Measurements from ENCODE around the gene PITPNM3.

PITPNM3 gene

DNA sequence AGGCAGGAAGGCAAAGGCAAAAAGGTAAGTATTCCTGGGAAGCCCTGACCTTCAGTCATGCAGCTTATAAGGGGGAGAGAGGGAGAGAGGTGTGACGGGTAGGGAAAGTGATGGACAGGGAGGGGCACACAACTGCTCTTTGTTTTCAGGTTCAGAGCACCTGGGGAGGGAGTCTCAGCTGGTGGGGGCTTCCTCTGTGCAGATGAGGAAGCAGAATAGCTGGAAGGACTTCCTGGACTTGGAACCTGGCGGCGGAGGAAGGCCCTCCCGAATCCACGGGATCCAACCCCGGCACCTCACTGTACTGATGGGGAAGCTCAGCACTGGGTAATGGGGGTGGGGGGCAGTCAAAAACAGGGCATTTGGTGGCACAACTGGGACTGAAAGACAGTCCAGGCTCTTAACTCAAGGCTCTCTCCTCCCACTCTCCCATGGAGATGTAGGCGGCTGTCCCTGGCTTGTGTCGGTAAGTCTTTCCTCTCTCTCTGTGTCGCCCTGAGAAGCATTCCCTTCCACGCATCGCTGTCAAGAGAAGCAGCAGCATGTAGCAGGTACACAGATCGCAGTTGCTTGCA, 11.9 kb upstream of the PITPNM3 start:
- no peak for FAIRE-seq

DNA sequence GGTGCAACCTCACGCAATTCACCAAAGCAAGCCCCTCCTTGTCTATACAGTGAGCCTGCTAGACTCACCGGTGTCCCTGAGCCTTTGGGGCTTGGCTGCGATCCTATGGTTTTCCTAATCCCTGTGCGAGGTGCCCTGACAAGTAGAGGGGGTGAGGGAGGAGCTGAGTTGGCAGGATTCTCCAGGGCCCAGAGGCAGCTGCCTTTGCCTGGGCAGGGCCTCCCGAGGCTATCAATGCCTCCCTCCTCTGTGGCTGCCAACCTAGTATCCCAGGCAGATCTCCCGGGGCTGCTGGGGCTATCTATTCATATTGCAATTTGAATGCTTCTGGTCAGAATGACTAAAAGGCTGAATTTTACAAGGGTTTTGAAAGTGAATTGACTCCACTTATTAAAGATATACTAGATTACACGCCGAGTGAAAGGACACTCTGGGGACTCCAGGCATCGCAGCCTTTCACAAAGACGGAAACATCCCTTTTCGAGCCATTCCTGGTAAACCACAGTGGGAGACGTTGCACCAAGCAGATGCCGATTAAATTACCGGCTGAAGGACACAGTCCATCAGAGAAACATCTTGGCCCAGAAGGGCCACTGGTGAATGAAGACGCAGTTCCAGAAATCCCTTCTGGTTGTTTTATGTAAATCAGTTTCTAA, 11.3 kb upstream of the PITPNM3 start:
- TF ChIP-seq, protein P1, sequence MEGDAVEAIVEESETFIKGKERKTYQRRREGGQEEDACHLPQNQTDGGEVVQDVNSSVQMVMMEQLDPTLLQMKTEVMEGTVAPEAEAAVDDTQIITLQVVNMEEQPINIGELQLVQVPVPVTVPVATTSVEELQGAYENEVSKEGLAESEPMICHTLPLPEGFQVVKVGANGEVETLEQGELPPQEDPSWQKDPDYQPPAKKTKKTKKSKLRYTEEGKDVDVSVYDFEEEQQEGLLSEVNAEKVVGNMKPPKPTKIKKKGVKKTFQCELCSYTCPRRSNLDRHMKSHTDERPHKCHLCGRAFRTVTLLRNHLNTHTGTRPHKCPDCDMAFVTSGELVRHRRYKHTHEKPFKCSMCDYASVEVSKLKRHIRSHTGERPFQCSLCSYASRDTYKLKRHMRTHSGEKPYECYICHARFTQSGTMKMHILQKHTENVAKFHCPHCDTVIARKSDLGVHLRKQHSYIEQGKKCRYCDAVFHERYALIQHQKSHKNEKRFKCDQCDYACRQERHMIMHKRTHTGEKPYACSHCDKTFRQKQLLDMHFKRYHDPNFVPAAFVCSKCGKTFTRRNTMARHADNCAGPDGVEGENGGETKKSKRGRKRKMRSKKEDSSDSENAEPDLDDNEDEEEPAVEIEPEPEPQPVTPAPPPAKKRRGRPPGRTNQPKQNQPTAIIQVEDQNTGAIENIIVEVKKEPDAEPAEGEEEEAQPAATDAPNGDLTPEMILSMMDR (IDR thresholded peaks at IDR 0.05; ENCODE audit: insufficient read depth, missing control alignments), result no peak
- no peak for FAIRE-seq
- no peak for DNase-seq (ENCODE audit: insufficient read length, low spot score)

More for the DNA sequence above, 11.9 kb upstream of the PITPNM3 start:
- DNase-seq (ENCODE audit: insufficient read length, low spot score), result no peak
- TF ChIP-seq, protein P1 (IDR thresholded peaks at IDR 0.05; ENCODE audit: insufficient read depth, missing control alignments), result no peak

DNA sequence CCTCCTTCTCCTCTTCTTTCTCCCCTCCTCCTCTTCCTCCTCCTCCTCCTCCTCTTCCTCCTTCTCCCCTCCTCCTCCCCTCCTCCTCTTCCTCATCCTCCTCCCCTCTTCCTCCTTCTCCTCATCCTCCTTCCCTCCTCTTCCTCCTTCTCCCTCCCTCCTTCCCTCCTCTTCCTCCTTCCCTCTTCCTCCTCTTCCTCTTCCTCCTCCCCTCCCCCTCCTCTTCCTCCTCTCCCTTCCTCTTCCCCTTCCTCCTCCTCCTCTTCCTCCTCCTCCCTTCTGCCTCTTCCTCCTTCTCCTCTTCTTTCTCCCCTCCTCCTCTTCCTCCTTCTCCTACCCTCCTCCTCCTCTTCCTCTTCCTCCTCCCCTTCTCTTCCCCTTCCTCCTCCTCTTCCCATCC, 5.1 kb upstream of the PITPNM3 start:
- DNase-seq (ENCODE audit: insufficient read length, low spot score) (no peak), FAIRE-seq (no peak)
- TF ChIP-seq, protein P1 (IDR thresholded peaks at IDR 0.05; ENCODE audit: insufficient read depth, missing control alignments), result no peak

DNA sequence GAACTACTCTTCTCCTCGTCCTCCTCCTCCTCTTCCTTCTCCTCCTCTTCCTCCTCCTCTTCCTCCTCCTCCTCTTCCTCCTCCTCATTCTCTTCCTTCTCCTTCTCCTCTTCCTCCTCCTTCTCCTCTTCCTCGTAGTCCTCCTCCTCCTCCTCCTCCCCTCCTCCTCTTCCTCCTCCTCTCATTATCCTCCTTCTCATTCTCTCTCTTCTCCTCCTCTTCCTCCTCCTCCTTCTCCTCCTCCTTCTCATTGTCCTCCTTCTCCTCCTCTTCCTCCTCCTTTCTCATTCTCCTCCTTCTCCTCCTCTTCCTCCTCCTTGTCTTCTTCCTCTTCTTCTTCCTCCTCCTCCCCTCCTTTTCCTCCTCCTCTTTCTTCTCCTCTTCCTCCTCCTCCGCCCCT, 4.1 kb upstream of the PITPNM3 start:
- DNase-seq (ENCODE audit: insufficient read length, low spot score) (no peak), FAIRE-seq (no peak)
- TF ChIP-seq, protein P1 (IDR thresholded peaks at IDR 0.05; ENCODE audit: insufficient read depth, missing control alignments), result no peak

DNA sequence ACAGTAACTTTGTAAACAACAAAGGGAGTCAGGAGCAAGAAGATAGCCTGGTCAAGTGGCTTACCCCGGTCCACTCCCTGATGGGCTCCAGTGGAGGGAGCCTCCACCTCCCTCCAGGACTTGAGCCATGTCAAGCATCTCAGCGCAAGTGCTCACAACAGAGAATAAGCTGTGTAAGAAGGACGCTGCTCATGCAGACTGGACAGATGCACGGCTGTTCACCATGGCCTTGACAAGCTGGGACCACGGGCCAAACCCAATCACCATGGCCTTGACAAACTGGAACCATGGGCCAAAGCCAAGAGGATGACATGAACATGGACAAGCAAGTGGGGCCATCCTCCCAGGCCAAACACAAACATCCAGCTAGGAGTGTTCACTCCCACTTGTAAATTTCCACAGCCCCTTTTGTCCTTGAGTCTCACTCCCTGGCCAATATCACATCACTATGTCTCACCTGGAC, 3.4 kb upstream of the PITPNM3 start:
- TF ChIP-seq, protein P1 (IDR thresholded peaks at IDR 0.05; ENCODE audit: insufficient read depth, missing control alignments), result no peak
- DNase-seq (ENCODE audit: insufficient read length, low spot score), result no peak
- no peak for FAIRE-seq

DNA sequence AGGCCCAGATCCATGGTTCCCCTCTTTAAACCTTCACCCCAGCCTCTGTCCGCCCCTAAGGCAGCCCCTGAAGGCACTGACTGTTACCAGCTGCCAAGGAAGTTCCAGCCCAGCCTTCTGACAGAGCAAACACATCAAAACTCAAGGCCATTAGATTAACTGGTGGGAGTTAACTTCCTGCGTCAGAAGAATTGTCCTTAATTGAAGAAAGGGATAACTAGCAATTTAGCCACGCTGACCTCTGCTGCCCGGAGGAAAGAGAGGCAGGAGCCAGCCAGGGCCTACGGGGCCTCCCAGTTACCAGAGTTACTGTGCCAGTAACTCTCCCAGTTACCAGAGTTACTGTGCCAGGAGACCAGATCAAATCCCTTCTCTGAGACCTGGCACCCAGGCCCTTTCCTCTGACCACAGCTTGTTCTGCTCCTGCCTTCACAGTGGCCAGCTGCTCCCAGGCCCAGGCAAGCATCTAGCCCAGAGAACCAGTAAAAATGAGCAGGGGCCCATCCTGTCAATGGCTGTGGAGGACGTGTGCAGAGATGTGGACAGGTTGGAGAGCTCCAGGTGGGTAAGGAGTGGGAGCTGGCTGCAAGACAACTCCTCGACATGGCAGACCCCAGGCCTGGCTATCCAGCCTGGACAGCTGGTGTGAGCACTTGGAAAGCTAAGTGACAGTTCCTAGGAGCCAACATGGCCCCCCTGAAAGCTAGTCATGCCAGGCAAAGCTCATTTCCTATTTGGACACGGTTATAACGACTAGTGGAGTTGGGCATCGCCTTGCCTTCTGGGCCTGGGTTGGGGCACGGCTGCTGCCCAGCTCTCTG, 2.8 kb upstream of the PITPNM3 start:
- FAIRE-seq (no peak), DNase-seq (ENCODE audit: insufficient read length, low spot score) (no peak)
- TF ChIP-seq, protein P1 (IDR thresholded peaks at IDR 0.05; ENCODE audit: insufficient read depth, missing control alignments), result no peak

Data from D721Med (cell line).